HEK293 (cell line): Measurements from ENCODE around the gene RLN3.

Experiments used
- ELK4 ChIP-seq: IDR thresholded peaks from 2 replicates; pipeline ENCODE4 v1.6.1; 2011; ENCODE audit warnings: mild to moderate bottlenecking, low read depth, low read length, borderline replicate concordance
- GLI4 ChIP-seq: fragments of 450-650 bp; formaldehyde crosslinking; IDR thresholded peaks from 2 replicates; pipeline ENCODE4 v1.5.1; 2016; ENCODE audit warnings: missing biosample characterization, missing genetic modification characterization
- HOXC10 ChIP-seq: sonication (generic); formaldehyde crosslinking; IDR thresholded peaks from 2 replicates; pipeline ENCODE4 v1.8.1; 2023; ENCODE audit warnings: mild to moderate bottlenecking, missing genetic modification reagents
- KLF9 ChIP-seq: fragments of 450-650 bp; formaldehyde crosslinking; IDR thresholded peaks from 2 replicates; pipeline ENCODE4 v1.5.1; 2016; ENCODE audit warnings: missing biosample characterization, missing genetic modification characterization, low read depth
- MZF1 ChIP-seq: fragments of 450-650 bp; formaldehyde crosslinking; IDR thresholded peaks from 2 replicates; pipeline ENCODE4 v1.5.1; 2017; ENCODE audit warnings: missing biosample characterization, missing genetic modification characterization, borderline replicate concordance
- SP2 ChIP-seq: fragments of 450-650 bp; formaldehyde crosslinking; IDR thresholded peaks from 2 replicates; pipeline ENCODE4 v1.5.1; 2016; ENCODE audit warnings: missing biosample characterization, missing genetic modification characterization
- TSHZ1 ChIP-seq: fragments of 450-650 bp; formaldehyde crosslinking; IDR thresholded peaks from 2 replicates; pipeline ENCODE4 v1.5.1; 2016; ENCODE audit warnings: missing biosample characterization, missing genetic modification characterization, borderline replicate concordance
- YY2 ChIP-seq: fragments of 450-650 bp; formaldehyde crosslinking; IDR thresholded peaks from 2 replicates; pipeline ENCODE4 v1.5.1; 2016; ENCODE audit warnings: missing biosample characterization, missing genetic modification characterization
- ZBTB48 ChIP-seq: fragments of 450-650 bp; formaldehyde crosslinking; IDR thresholded peaks from 2 replicates; pipeline ENCODE4 v1.5.1; 2016; ENCODE audit warnings: missing biosample characterization, missing genetic modification characterization
- ZBTB7A ChIP-seq: fragments of 450-650 bp; formaldehyde crosslinking; IDR thresholded peaks from 2 replicates; pipeline ENCODE4 v1.5.1; 2016; ENCODE audit warnings: low read depth, missing biosample characterization, missing genetic modification characterization
- ZFP3 ChIP-seq: fragments of 450-650 bp; formaldehyde crosslinking; IDR thresholded peaks from 2 replicates; pipeline ENCODE4 v1.5.1; 2016; ENCODE audit warnings: low read depth, missing biosample characterization, missing genetic modification characterization
- ZFP37 ChIP-seq: fragments of 450-650 bp; formaldehyde crosslinking; IDR thresholded peaks from 2 replicates; pipeline ENCODE4 v1.5.1; 2016; ENCODE audit warnings: missing biosample characterization, missing genetic modification characterization
- ZIC2 ChIP-seq: fragments of 450-650 bp; formaldehyde crosslinking; IDR thresholded peaks from 2 replicates; pipeline ENCODE4 v1.5.1; 2016; ENCODE audit warnings: missing biosample characterization, missing genetic modification characterization
- ZNF274 ChIP-seq, 2 experiments: fragments of 200-500 bp in 1 of 2; fragments of 450-650 bp in 1 of 2; sonication (Bioruptor generic) in 1 of 2; formaldehyde crosslinking in 1 of 2; IDR thresholded peaks; 2 replicates each; pipeline versions ENCODE4 v1.5.1 to v1.6.1; 2014 to 2016; ENCODE audit warnings: borderline replicate concordance in 1 of 2, inconsistent platforms in 1 of 2, low read length in 1 of 2, missing biosample characterization in 1 of 2, missing genetic modification characterization in 1 of 2
- ZNF292 ChIP-seq: fragments of 450-650 bp; formaldehyde crosslinking; IDR thresholded peaks from 2 replicates; pipeline ENCODE4 v1.5.1; 2016; ENCODE audit warnings: low read depth, missing biosample characterization, missing genetic modification characterization, borderline replicate concordance
- ZNF341 ChIP-seq: fragments of 450-650 bp; formaldehyde crosslinking; IDR thresholded peaks from 2 replicates; pipeline ENCODE4; 2016; ENCODE audit warnings: low read depth, missing biosample characterization, missing genetic modification characterization
- ZNF350 ChIP-seq: fragments of 450-650 bp; formaldehyde crosslinking; IDR thresholded peaks from 2 replicates; pipeline ENCODE4 v1.5.0; 2017; ENCODE audit warnings: missing biosample characterization, mild to moderate bottlenecking, missing genetic modification characterization
- ZNF366 ChIP-seq: fragments of 450-650 bp; formaldehyde crosslinking; conservative IDR thresholded peaks from 2 replicates; pipeline ENCODE4 v1.5.1; 2016; ENCODE audit warnings: missing biosample characterization, missing genetic modification characterization
- ZNF423 ChIP-seq: fragments of 450-650 bp; formaldehyde crosslinking; IDR thresholded peaks from 2 replicates; pipeline ENCODE4 v1.5.1; 2016; ENCODE audit warnings: missing biosample characterization, missing genetic modification characterization
- ZNF426 ChIP-seq: fragments of 450-650 bp; formaldehyde crosslinking; IDR thresholded peaks from 2 replicates; pipeline ENCODE4 v1.5.1; 2017; ENCODE audit warnings: missing biosample characterization, missing genetic modification characterization, mild to moderate bottlenecking, inconsistent platforms, moderate library complexity
- ZNF433 ChIP-seq: fragments of 450-650 bp; formaldehyde crosslinking; IDR thresholded peaks from 2 replicates; pipeline ENCODE4 v1.5.1; 2016; ENCODE audit warnings: missing biosample characterization, missing genetic modification characterization, low read depth
- ZNF48 ChIP-seq: fragments of 450-650 bp; formaldehyde crosslinking; IDR thresholded peaks from 2 replicates; pipeline ENCODE4 v1.5.1; 2016; ENCODE audit warnings: missing biosample characterization, missing genetic modification characterization
- ZNF510 ChIP-seq: fragments of 450-650 bp; formaldehyde crosslinking; IDR thresholded peaks from 2 replicates; pipeline ENCODE4 v1.5.1; 2018; ENCODE audit warnings: mild to moderate bottlenecking, missing genetic modification characterization, missing biosample characterization; ENCODE audit not compliant: insufficient replicate concordance
- ZNF518A ChIP-seq: fragments of 450-650 bp; formaldehyde crosslinking; conservative IDR thresholded peaks from 2 replicates; pipeline ENCODE4 v1.5.1; 2016; ENCODE audit warnings: low read depth, missing biosample characterization, missing genetic modification characterization
- ZNF544 ChIP-seq: fragments of 450-650 bp; formaldehyde crosslinking; IDR thresholded peaks from 2 replicates; pipeline ENCODE4 v1.5.0; 2017; ENCODE audit warnings: missing biosample characterization, missing genetic modification characterization
- ZNF555 ChIP-seq: fragments of 450-650 bp; formaldehyde crosslinking; conservative IDR thresholded peaks from 2 replicates; pipeline ENCODE4 v1.5.1; 2017; ENCODE audit warnings: missing biosample characterization, mild to moderate bottlenecking, missing genetic modification characterization, inconsistent platforms
- ZNF560 ChIP-seq: fragments of 450-650 bp; formaldehyde crosslinking; IDR thresholded peaks from 2 replicates; pipeline ENCODE4 v1.5.1; 2017; ENCODE audit warnings: missing biosample characterization, missing genetic modification characterization, borderline replicate concordance
- ZNF626 ChIP-seq: fragments of 450-650 bp; sonication (Bioruptor Pico); formaldehyde crosslinking; IDR thresholded peaks from 2 replicates; pipeline ENCODE4 v1.5.1; 2018; ENCODE audit warnings: missing biosample characterization, missing genetic modification characterization, inconsistent platforms
- ZNF747 ChIP-seq: fragments of 450-650 bp; formaldehyde crosslinking; IDR thresholded peaks from 2 replicates; pipeline ENCODE4 v1.5.1; 2016; ENCODE audit warnings: missing biosample characterization, missing genetic modification characterization
- ZNF768 ChIP-seq: fragments of 450-650 bp; formaldehyde crosslinking; IDR thresholded peaks from 2 replicates; pipeline ENCODE4 v1.5.1; 2018; ENCODE audit warnings: missing biosample characterization, mild to moderate bottlenecking, missing genetic modification characterization
- ZSCAN30 ChIP-seq: fragments of 450-650 bp; IDR thresholded peaks from 2 replicates; pipeline ENCODE4 v1.5.1; 2018; ENCODE audit warnings: missing biosample characterization, mild to moderate bottlenecking, missing genetic modification characterization, moderate library complexity

RLN3 gene

GRCh38 chr19:14006085-14006765 is 21.7 kb upstream of the RLN3 start, which contains the start of gene RFX1 (continued):
- 0 out of 2 replicates have a peak, but pooled peaks have one; percentile 26 for TF ChIP-seq ZNF518A (tag by site-specific recombination)
- no peak for TF ChIP-seq ZNF747
- TF ChIP-seq SP2 (tag by site-specific recombination): peak; percentile 98
- TF ChIP-seq HOXC10: no peak
- no peak for TF ChIP-seq ZBTB48 (tag by site-specific recombination)
- no peak for TF ChIP-seq ZNF341 (tag by site-specific recombination)
- TF ChIP-seq ZNF768: no peak
- TF ChIP-seq ZNF274 (IDR thresholded peaks at IDR 0.05; ENCODE audit: low read length): no peak
- no peak for TF ChIP-seq ZNF274 (tag by site-specific recombination; IDR thresholded peaks at IDR 0.05; ENCODE audit: borderline replicate concordance)
- no peak for TF ChIP-seq ZFP3 (tag by site-specific recombination)
- no peak for TF ChIP-seq KLF9 (tag by site-specific recombination)
- TF ChIP-seq ELK4: no peak
- TF ChIP-seq GLI4 (tag by site-specific recombination): no peak
- no peak for TF ChIP-seq ZIC2
- no peak for TF ChIP-seq ZSCAN30 (tag by site-specific recombination)
- TF ChIP-seq ZBTB7A (tag by site-specific recombination): peak; percentile 60; the same call in 1 of the 2 replicates
- TF ChIP-seq ZNF423 (tag by site-specific recombination): no peak
- no peak for TF ChIP-seq ZNF626 (tag by site-specific recombination)
- TF ChIP-seq ZNF560: no peak
- no peak for TF ChIP-seq ZNF292 (tag by site-specific recombination)
- TF ChIP-seq YY2 (tag by site-specific recombination): peak; percentile 23; the same call in 1 of the 2 replicates
- TF ChIP-seq ZNF555 (tag by site-specific recombination): no peak
- TF ChIP-seq ZNF350 (tag by site-specific recombination): no peak; the same call in 1 of the 2 replicates
- TF ChIP-seq ZNF426 (tag by site-specific recombination): no peak
- TF ChIP-seq ZNF433 (tag by site-specific recombination): no peak
- no peak for TF ChIP-seq ZNF510 (tag by site-specific recombination)
- TF ChIP-seq MZF1 (tag by site-specific recombination): no peak
- TF ChIP-seq ZNF48 (tag by site-specific recombination): no peak
- TF ChIP-seq ZNF544: no peak
- no peak for TF ChIP-seq ZNF366 (tag by site-specific recombination)
- no peak for TF ChIP-seq TSHZ1 (tag by site-specific recombination)
- TF ChIP-seq ZFP37: no peak
